ENCODE measurements around the gene SSBP3. TPM values are rescaled to one million over a fixed set of nuclear protein-coding genes. Genes with fewer than 3 reads are reported as not detected.

The SSBP3 gene
- total and polyA plus RNA-seq, 9 of the 15 experiments (the other 6 are each of a cell fraction or from before 2014, with no cell fraction given) = 8.7 to 108 (median 33.8) TPM

DNA sequence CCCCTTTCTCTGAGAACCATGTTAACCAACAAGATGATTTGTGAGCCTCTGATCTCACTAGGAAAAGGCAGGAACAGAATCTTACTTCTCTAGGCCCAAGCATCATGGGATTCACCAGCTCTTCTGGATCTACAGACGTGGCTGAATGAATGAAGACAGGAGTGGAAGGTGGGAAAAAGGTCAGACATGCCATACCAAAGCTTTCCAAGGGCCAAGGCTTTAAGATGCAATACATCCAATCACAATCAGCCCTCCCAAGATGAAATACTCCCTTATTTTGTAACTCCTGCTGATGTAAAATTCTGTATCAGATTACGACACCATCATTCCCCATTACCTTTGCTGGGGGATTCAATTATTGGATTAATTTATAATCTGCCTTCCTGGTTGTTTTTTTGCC, 80.9 kb downstream of the SSBP3 start:
- in situ Hi-C loops (cut with MboI) = no loop called here
- Histone ChIP-seq H3K9me1 (ENCODE audit: control insufficient read depth, insufficient read depth, low read length) (no peaks in the 10 kb centered on the region), H3K9ac (ENCODE audit: insufficient read depth in 1 of 2, low read depth in 2 of 2, low read length in 2 of 2) (no peak overlapping the region), H3K4me2 (ENCODE audit: insufficient read depth, low read length) (no peak overlapping the region), H4K20me1 (replicated peaks; ENCODE audit: control insufficient read depth, insufficient read depth, low read length) (peaks cover 69% of the 10 kb centered on the region), H3K27me3 (ENCODE audit: control insufficient read depth in 2 of 2, insufficient read depth in 2 of 2, low read length in 2 of 2) (no peaks in the 10 kb centered on the region), H3K4me1 (replicated peaks in 1 of 2; ENCODE audit: control insufficient read depth in 2 of 2, insufficient read depth in 2 of 2, low read length in 2 of 2) (peaks cover 14 to 24% of the 10 kb centered on the region in 2 experiments; a peak in 4 of 5 replicates), H3K27ac (ENCODE audit: extremely low read depth, low read depth, low read length) (no peak overlapping the region), H3K79me2 (ENCODE audit: control insufficient read depth, insufficient read depth, low read length) (peaks cover 91% of the 10 kb centered on the region), H3K36me3 (ENCODE audit: control insufficient read depth, insufficient read depth, low read length) (peaks cover 17% of the 10 kb centered on the region; the same call in 2 of the 3 replicates), H3K4me3 (no peak overlapping the region), H3K9me3 (replicated peaks; ENCODE audit: control insufficient read depth, insufficient read depth, low read depth, low read length) (no peaks in the 10 kb centered on the region), H2AFZ (ENCODE audit: low read depth, low read length) (no peak overlapping the region)
- DNase-seq (ENCODE audit: extremely low read depth in 1 of 4, low spot score in 3 of 4) (no peak), FAIRE-seq (no peak), ATAC-seq (no peak)
- intact Hi-C loops (cut with micrococcal nuclease) = no loop called here
- CTCF ChIA-PET (ENCODE audit: low intra/inter-chr PET ratio) = no interaction called here
- TF ChIP-seq CEBPB (tag; IDR thresholded peaks at IDR 0.05) (peak; percentile 50), MECOM (CRISPR knock-in tag; IDR thresholded peaks at IDR 0.05) (no peak)
- 91% methylated on average over 2 of the region's 2 CpGs for WGBS (ENCODE audit: insufficient coverage, low coverage, missing lambda C conversion rate)
- POLR2A ChIA-PET = interaction anchor here (1.1 kb wide), 1 partner anchor 20 kb away, joined by 5 read pairs; no protein-coding TSS in a partner anchor
- no TSS peak for BruUV-seq (replicated peaks)

- in situ Hi-C loops (cut with MboI) = loop anchor here (5.0 to 25.0 kb wide), 2 partner anchors 78 to 163 kb away; no protein-coding TSS in a partner anchor
- H3K9ac ChIP-seq (ENCODE audit: insufficient read depth in 1 of 2, low read depth in 2 of 2, low read length in 2 of 2) = peak overlapping the region in 1 of 2 experiments; percentile 53; a peak in 2 of 4 replicates
- H2AFZ ChIP-seq (ENCODE audit: low read depth, low read length) = no peak overlapping the region
- POLR2A ChIA-PET = interaction anchor here (1.0 to 1.8 kb wide), 4 partner anchors 8 to 19 kb away, joined by 3 to 5 read pairs (median 4); no protein-coding TSS in a partner anchor
- no peak overlapping the region for H3K27ac ChIP-seq (ENCODE audit: extremely low read depth, low read depth, low read length)
- ATAC-seq = peak; percentile 21; the same call in 1 of the 3 replicates
- intact Hi-C loops (cut with micrococcal nuclease) = no loop called here
- no peak overlapping the region for H3K4me2 ChIP-seq (ENCODE audit: insufficient read depth, low read length)
- no peaks in the 10 kb centered on the region for H3K9me1 ChIP-seq (ENCODE audit: control insufficient read depth, insufficient read depth, low read length)
- peaks cover 22% of the 10 kb centered on the region; the same call in 2 of the 3 replicates for H3K36me3 ChIP-seq (ENCODE audit: control insufficient read depth, insufficient read depth, low read length)
- peak in 3 of 4 experiments; percentile 42 to 59 (median 55) for DNase-seq (ENCODE audit: extremely low read depth in 1 of 4, low spot score in 3 of 4)
- no peaks in the 10 kb centered on the region for H3K27me3 ChIP-seq (ENCODE audit: control insufficient read depth in 2 of 2, insufficient read depth in 2 of 2, low read length in 2 of 2)
- peaks cover 91% of the 10 kb centered on the region for H3K79me2 ChIP-seq (ENCODE audit: control insufficient read depth, insufficient read depth, low read length)
- FAIRE-seq = no peak
- 55% methylated on average over 19 of the region's 19 CpGs for WGBS (ENCODE audit: insufficient coverage, low coverage, missing lambda C conversion rate)
- CTCF ChIA-PET (ENCODE audit: low intra/inter-chr PET ratio) = interaction anchor here (0.6 kb wide), 1 partner anchor 36 kb away, joined by 5 read pairs; no protein-coding TSS in a partner anchor
- peaks cover 14 to 24% of the 10 kb centered on the region in 2 experiments; a peak in 4 of 5 replicates for H3K4me1 ChIP-seq (replicated peaks in 1 of 2; ENCODE audit: control insufficient read depth in 2 of 2, insufficient read depth in 2 of 2, low read length in 2 of 2)
- BruUV-seq (replicated peaks) = no TSS peak
- TF ChIP-seq EGR1 (conservative IDR thresholded peaks at IDR 0.05) (peak; percentile 36), MYNN (IDR thresholded peaks at IDR 0.05) (no peak), MYNN (CRISPR knock-in tag; IDR thresholded peaks at IDR 0.05) (no peak)
- H3K9me3 ChIP-seq (replicated peaks; ENCODE audit: control insufficient read depth, insufficient read depth, low read depth, low read length) = no peaks in the 10 kb centered on the region
- no peak overlapping the region for H3K4me3 ChIP-seq
- peaks cover 68% of the 10 kb centered on the region for H4K20me1 ChIP-seq (replicated peaks; ENCODE audit: control insufficient read depth, insufficient read depth, low read length)
Observed at GRCh38 chr1:54324251-54325140, 81.7 kb downstream of the SSBP3 start.
